ENCODE data around the gene RPN2.

DNA sequence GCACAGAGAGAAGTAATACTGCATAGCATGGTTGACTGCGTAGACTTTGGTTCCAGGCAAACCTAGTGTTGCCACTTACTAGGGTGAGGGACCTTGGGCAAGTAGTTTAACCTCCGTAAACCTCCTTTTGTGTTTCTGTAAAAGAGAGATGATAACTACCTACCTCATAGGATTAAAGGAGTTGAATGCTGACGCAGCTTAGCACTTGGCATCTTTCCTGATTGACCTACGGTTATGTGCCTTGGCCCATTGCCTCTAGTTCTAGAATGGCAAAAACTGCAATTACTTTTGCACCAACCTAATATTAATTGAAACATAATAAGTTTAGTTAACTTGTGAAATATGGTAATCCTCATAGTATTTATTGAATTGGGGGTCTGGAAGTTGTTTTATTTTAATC lies 63.4 kb downstream of the RPN2 start:
- TF ChIP-seq, protein P1, sequence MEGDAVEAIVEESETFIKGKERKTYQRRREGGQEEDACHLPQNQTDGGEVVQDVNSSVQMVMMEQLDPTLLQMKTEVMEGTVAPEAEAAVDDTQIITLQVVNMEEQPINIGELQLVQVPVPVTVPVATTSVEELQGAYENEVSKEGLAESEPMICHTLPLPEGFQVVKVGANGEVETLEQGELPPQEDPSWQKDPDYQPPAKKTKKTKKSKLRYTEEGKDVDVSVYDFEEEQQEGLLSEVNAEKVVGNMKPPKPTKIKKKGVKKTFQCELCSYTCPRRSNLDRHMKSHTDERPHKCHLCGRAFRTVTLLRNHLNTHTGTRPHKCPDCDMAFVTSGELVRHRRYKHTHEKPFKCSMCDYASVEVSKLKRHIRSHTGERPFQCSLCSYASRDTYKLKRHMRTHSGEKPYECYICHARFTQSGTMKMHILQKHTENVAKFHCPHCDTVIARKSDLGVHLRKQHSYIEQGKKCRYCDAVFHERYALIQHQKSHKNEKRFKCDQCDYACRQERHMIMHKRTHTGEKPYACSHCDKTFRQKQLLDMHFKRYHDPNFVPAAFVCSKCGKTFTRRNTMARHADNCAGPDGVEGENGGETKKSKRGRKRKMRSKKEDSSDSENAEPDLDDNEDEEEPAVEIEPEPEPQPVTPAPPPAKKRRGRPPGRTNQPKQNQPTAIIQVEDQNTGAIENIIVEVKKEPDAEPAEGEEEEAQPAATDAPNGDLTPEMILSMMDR (conservative IDR thresholded peaks at IDR 0.05; ENCODE audit: low read depth, low read length) = no peak
- TF ChIP-seq EZH2phosphoT487 (IDR thresholded peaks at IDR 0.05; ENCODE audit: borderline replicate concordance, low read length) (no peak), EZH2 (IDR thresholded peaks at IDR 0.05; ENCODE audit: low read length, unreplicated experiment) (no peak)

All from PC-3 (cell line).